Uterus (tissue), 2 donors: ENCODE measurements around the gene PPP3CA.

Experiments used
- POLR2A ChIP-seq, 2 donors: fragments of 450-650 bp; IDR thresholded peaks; one replicate each; pipeline ENCODE4 v1.6.1; 2016; ENCODE audit warnings: antibody characterized with exemption in 2 of 2, mild to moderate bottlenecking in 1 of 2, moderate library complexity in 1 of 2
- TF ChIP-seq, protein P1 (sequence below), 4 experiments: fragments of 200-600 bp in 2 of 4; fragments of 450-650 bp in 2 of 4; sonication (generic) in 2 of 4; IDR thresholded peaks; one replicate each; pipeline ENCODE4 v1.5.1; 2016 to 2019; ENCODE audit warnings: antibody characterized with exemption in 4 of 4, mild to moderate bottlenecking in 2 of 4, moderate library complexity in 1 of 4

DNA sequence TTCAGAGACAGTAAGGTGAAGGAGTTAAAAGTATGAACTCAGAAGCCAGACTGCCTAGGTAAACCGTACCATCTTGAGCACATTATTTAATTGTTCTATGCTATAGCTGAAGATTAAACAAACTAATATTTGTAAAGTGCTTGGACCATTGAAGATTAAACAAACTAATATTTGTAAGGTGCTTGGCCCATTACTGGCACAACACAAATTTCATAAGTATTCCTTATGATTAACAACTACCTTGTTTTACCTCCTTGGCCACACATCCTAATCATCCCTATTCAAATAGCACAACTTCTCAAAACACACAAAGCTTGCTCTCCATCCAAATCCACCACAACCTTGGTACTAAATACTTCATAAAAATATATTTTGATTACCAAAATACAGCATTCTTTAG lies 137.0 kb downstream of the PPP3CA start:
- TF ChIP-seq, protein P1, sequence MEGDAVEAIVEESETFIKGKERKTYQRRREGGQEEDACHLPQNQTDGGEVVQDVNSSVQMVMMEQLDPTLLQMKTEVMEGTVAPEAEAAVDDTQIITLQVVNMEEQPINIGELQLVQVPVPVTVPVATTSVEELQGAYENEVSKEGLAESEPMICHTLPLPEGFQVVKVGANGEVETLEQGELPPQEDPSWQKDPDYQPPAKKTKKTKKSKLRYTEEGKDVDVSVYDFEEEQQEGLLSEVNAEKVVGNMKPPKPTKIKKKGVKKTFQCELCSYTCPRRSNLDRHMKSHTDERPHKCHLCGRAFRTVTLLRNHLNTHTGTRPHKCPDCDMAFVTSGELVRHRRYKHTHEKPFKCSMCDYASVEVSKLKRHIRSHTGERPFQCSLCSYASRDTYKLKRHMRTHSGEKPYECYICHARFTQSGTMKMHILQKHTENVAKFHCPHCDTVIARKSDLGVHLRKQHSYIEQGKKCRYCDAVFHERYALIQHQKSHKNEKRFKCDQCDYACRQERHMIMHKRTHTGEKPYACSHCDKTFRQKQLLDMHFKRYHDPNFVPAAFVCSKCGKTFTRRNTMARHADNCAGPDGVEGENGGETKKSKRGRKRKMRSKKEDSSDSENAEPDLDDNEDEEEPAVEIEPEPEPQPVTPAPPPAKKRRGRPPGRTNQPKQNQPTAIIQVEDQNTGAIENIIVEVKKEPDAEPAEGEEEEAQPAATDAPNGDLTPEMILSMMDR (IDR thresholded peaks at IDR 0.05) = no peak
- no peak for TF ChIP-seq POLR2A (IDR thresholded peaks at IDR 0.05)
